Measurements from ENCODE around the gene TIMMDC1. TPM values are rescaled to one million over a fixed set of nuclear protein-coding genes. Genes with fewer than 3 reads are reported as not detected.

Gene TIMMDC1
- total RNA-seq, 1 experiment from 2014 or later, result 109 TPM

GRCh38 chr3:119571230-119571629 is 72.9 kb downstream of the TIMMDC1 start:
- Histone ChIP-seq H2BK20ac (ENCODE audit: low read depth, low read length, poor library complexity, severe bottlenecking) (no peak overlapping the region), H4K5ac (ENCODE audit: insufficient read length, low read depth, low read length) (no peak overlapping the region), H3K14ac (ENCODE audit: insufficient read depth, low read length) (no peak overlapping the region), H4K91ac (ENCODE audit: insufficient read length, low read depth, low read length) (no peak overlapping the region), H3K18ac (ENCODE audit: insufficient read length, low read depth, low read length) (no peak overlapping the region), H4K20me1 (ENCODE audit: control insufficient read depth, insufficient read depth, insufficient read length) (no peaks in the 10 kb centered on the region), H2BK12ac (ENCODE audit: insufficient read length, low read depth, low read length) (no peak overlapping the region), H3K9ac (ENCODE audit: extremely low read depth, insufficient read length, low read length) (no peak overlapping the region), H3K4ac (ENCODE audit: low read depth, low read length) (no peak overlapping the region), H3K27ac (ENCODE audit: insufficient read length, low read depth, low read length) (no peak overlapping the region), H2BK5ac (ENCODE audit: insufficient read length, low read length) (no peak overlapping the region), H3K23ac (ENCODE audit: insufficient read length, low read depth, low read length) (no peak overlapping the region), H2AK5ac (ENCODE audit: insufficient read length, low read length) (no peak overlapping the region), H3K79me2 (ENCODE audit: insufficient read depth, low read length) (no peaks in the 10 kb centered on the region), H3T11ph (ENCODE audit: low read length) (no peak overlapping the region), H2BK15ac (ENCODE audit: low read depth, low read length) (no peak overlapping the region), H3K56ac (ENCODE audit: insufficient read length, low read depth, low read length) (no peak overlapping the region), H2BK120ac (ENCODE audit: low read depth, low read length, poor library complexity, severe bottlenecking) (no peak overlapping the region), H3K9me3 (ENCODE audit: control insufficient read depth, low read depth, low read length) (no peaks in the 10 kb centered on the region), H3K23me2 (ENCODE audit: insufficient read length, low read depth, low read length, poor library complexity, severe bottlenecking) (no peaks in the 10 kb centered on the region), H3K79me1 (ENCODE audit: insufficient read depth, low read depth, low read length, poor library complexity, severe bottlenecking) (no peaks in the 10 kb centered on the region), H3K4me1 (ENCODE audit: insufficient read depth, low read length) (no peaks in the 10 kb centered on the region), H3K27me3 (ENCODE audit: insufficient read depth, low read length) (no peaks in the 10 kb centered on the region), H3K4me2 (ENCODE audit: insufficient read depth, insufficient read length, low read length) (no peak overlapping the region), H2AFZ (ENCODE audit: low read length) (no peak overlapping the region), H4K8ac (replicated peaks; ENCODE audit: insufficient read length, low read depth, low read length) (no peak overlapping the region)
- no peak for TF ChIP-seq CTCF (conservative IDR thresholded peaks at IDR 0.05)
- Mint-ChIP-seq H3K4me3 (no peak overlapping the region), H3K27ac (no peak overlapping the region; a peak in 1 of 7 replicates), H3K27me3 (ENCODE audit: low read depth) (peaks cover 12% of the 10 kb centered on the region), H3K9me3 (peaks cover 0 to 3% of the 10 kb centered on the region in 2 experiments; a peak in 2 of 5 replicates), H3K36me3 (ENCODE audit: insufficient read depth in 1 of 3, low read depth in 3 of 3) (no peaks in the 10 kb centered on the region), H3K4me1 (0 out of 4 replicates have a peak, but pooled peaks cover 0 to 3% of the 10 kb centered on the region in 2 experiments)
- no peak for DNase-seq
- no CpG with 5 or more reads among the region's 1 CpG for WGBS (ENCODE audit: extremely low coverage, insufficient read length, low lambda C conversion rate)
